BE2C (cell line): Measurements from ENCODE around the gene ASIC5.

Experiments used
- DNase-seq: peaks from one replicate; pipeline ENCODE4 v3.0.0-alpha.2; 2020
- H3K27me3 ChIP-seq: fragments of 250-450 bp; sonication (Bioruptor Pico); 2 replicates; pipeline ENCODE4 v1.5.1; 2020; ENCODE audit warnings: mild to moderate bottlenecking
- H3K36me3 ChIP-seq: fragments of 250-450 bp; sonication (Bioruptor Pico); 2 replicates; pipeline ENCODE4 v1.5.1; 2020; ENCODE audit warnings: mild to moderate bottlenecking
- H3K4me1 ChIP-seq: fragments of 250-450 bp; sonication (Bioruptor Pico); 2 replicates; pipeline ENCODE4 v1.5.1; 2020
- H3K4me3 ChIP-seq: 2 replicates; pipeline ENCODE4 v1.5.1; 2011; ENCODE audit warnings: low read depth, low read length
- H3K9me3 ChIP-seq: fragments of 250-450 bp; sonication (Bioruptor Pico); 2 replicates; pipeline ENCODE4 v1.5.1; 2020
- CTCF ChIP-seq: IDR thresholded peaks from 2 replicates; pipeline ENCODE4 v1.5.1; 2012; ENCODE audit warnings: mild to moderate bottlenecking, low read depth, low read length

ASIC5 gene

GRCh38 chr4:155887045-155887444 lies 21.0 kb upstream of the ASIC5 start:
- DNase-seq, result no peak
- no peaks in the 10 kb centered on the region for H3K4me1 ChIP-seq
- H3K36me3 ChIP-seq, result no peaks in the 10 kb centered on the region
- TF ChIP-seq CTCF, result no peak
- no peaks in the 10 kb centered on the region for H3K27me3 ChIP-seq
- H3K9me3 ChIP-seq, result no peaks in the 10 kb centered on the region
- no peak overlapping the region for H3K4me3 ChIP-seq

- Histone ChIP-seq H3K4me1 (no peaks in the 10 kb centered on the region), H3K4me3 (no peak overlapping the region), H3K36me3 (no peaks in the 10 kb centered on the region), H3K27me3 (no peaks in the 10 kb centered on the region), H3K9me3 (no peaks in the 10 kb centered on the region)
- no peak for DNase-seq
- no peak for TF ChIP-seq CTCF
These were observed 19.6 kb upstream of the ASIC5 start for GRCh38 chr4:155885666-155886065.

DNA sequence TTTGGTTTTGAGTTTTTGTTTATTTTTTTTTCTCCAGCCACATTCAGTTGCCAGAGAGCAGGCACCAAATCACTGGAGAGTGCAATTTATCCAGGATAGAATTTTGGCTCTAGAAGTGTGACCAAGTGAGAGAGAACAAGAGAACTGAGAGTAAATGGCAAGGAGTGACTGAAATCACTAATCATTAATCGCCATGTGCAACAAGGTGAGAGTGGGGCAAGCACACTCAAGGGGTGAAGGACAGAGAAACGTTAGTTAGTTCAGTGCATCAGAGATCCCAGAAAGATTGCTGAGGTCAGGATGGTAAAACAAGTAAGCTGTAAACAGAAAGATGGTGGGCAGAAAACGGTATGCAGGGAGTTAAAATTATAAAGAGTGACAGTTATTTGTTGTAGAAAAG lies 17.8 kb upstream of the ASIC5 start:
- Histone ChIP-seq H3K36me3 (no peaks in the 10 kb centered on the region), H3K4me3 (no peak overlapping the region), H3K9me3 (no peaks in the 10 kb centered on the region), H3K27me3 (no peaks in the 10 kb centered on the region), H3K4me1 (no peaks in the 10 kb centered on the region)
- DNase-seq, result no peak
- no peak for TF ChIP-seq CTCF

- Histone ChIP-seq H3K4me3 (no peak overlapping the region), H3K4me1 (no peaks in the 10 kb centered on the region), H3K36me3 (no peaks in the 10 kb centered on the region), H3K9me3 (no peaks in the 10 kb centered on the region), H3K27me3 (no peaks in the 10 kb centered on the region)
- no peak for TF ChIP-seq CTCF
- DNase-seq, result no peak
These were observed 15.5 kb upstream of the ASIC5 start for GRCh38 chr4:155881555-155881954.

DNA sequence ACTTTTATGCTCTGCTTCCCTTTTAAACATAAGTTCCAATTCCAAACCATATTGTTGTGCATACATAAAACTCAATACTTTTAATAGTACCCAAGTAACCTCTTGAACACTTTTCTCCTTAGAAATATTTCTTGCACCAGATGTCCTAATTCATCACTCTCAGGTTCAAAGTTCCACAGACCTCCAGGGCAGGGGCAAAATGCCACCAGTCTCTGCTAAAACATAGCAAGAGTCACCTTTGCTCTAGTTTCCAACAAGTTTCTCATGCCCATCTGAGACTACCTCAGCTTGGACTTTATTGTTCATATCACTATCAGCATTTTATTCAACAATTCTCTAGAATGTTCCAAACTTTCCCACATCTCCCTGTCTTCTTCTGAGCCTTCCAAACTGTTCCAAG lies 13.7 kb upstream of the ASIC5 start:
- Histone ChIP-seq H3K36me3 (no peaks in the 10 kb centered on the region), H3K9me3 (no peaks in the 10 kb centered on the region), H3K4me1 (no peaks in the 10 kb centered on the region), H3K4me3 (no peak overlapping the region), H3K27me3 (no peaks in the 10 kb centered on the region)
- no peak for TF ChIP-seq CTCF
- no peak for DNase-seq

GRCh38 chr4:155878611-155879010 lies 12.5 kb upstream of the ASIC5 start:
- H3K4me1 ChIP-seq, result no peaks in the 10 kb centered on the region
- no peaks in the 10 kb centered on the region for H3K27me3 ChIP-seq
- no peak for TF ChIP-seq CTCF

More at GRCh38 chr4:155878611-155879010, 12.5 kb upstream of the ASIC5 start:
- no peaks in the 10 kb centered on the region for H3K36me3 ChIP-seq
- no peak overlapping the region for H3K4me3 ChIP-seq
- no peaks in the 10 kb centered on the region for H3K9me3 ChIP-seq
- no peak for DNase-seq
